HepG2 (cell line): ENCODE measurements around the gene PRMT7. TPM values are rescaled to one million over a fixed set of nuclear protein-coding genes. Genes with fewer than 3 reads are reported as not detected.
A peak's percentile ranks its signal among the peaks of the same experiment; 100 is the strongest.

Source experiments
- ATAC-seq: fragments of 200-7000 bp; cut with Tn5 transposase; 3 replicates; pipeline ENCODE4 v1.9.1; 2020; ENCODE audit warnings: mild to moderate bottlenecking, moderate library complexity
- BruUV-seq: library from RNA; stranded (reverse); fragments of 400-500 nt; replicated peaks from 2 replicates; lab custom pipeline; 2021; lab: Mats Ljungman, UMichigan
- CTCF ChIA-PET: fragments of 300-600 bp; formaldehyde crosslinking; extraction: SDS; loops from one replicate; lab custom pipeline; 2021; ENCODE audit warnings: low total read pairs, inconsistent platforms, low intra/inter-chr PET ratio; lab: Yijun Ruan, JAX
- POLR2A ChIA-PET: fragments of 350-600 bp; sonication (Branson Sonifier 250); formaldehyde crosslinking; loops from one replicate; lab custom pipeline; 2020; ENCODE audit warnings: antibody characterized with exemption, inconsistent platforms; lab: Yijun Ruan, JAX
- DNase-seq: peaks from one replicate; pipeline ENCODE4 v3.0.0-alpha.2; 2015; ENCODE audit warnings: low spot score
- FAIRE-seq: peaks from 3 replicates; lab custom pipeline; 2011; peaks lifted over from hg19 to GRCh38; lab: Jason Lieb, UNC
- H2AFZ ChIP-seq: one replicate; pipeline ENCODE4 v1.6.1; 2011; ENCODE audit warnings: low read length, inconsistent platforms
- H3K27ac ChIP-seq: fragments of 300-600 bp; 3 replicates; pipeline ENCODE4 v1.8.0; 2011; ENCODE audit warnings: mixed run types, mild to moderate bottlenecking, mixed read lengths, low read length, inconsistent platforms; ENCODE audit not compliant: insufficient read depth; ENCODE audit errors: extremely low read length
- H3K27me3 ChIP-seq, 2 experiments: fragments of 200-600 bp in 1 of 2; 2 replicates in 1 of 2; 3 replicates in 1 of 2; pipeline versions ENCODE4 v1.6.0 to v1.8.0; 2011; ENCODE audit warnings: low read length in 2 of 2, mild to moderate bottlenecking in 2 of 2, moderate library complexity in 2 of 2, inconsistent platforms in 1 of 2; ENCODE audit not compliant: insufficient read depth in 2 of 2, control insufficient read depth in 1 of 2
- H3K36me3 ChIP-seq, 2 experiments: fragments of 200-600 bp in 1 of 2; replicated peaks in 1 of 2; 2 replicates in 1 of 2; 3 replicates in 1 of 2; pipeline versions ENCODE4 v1.5.1 to v1.8.0; 2011; ENCODE audit warnings: low read length in 2 of 2, inconsistent platforms in 1 of 2; ENCODE audit not compliant: insufficient read depth in 2 of 2, control insufficient read depth in 1 of 2
- H3K4me1 ChIP-seq: 2 replicates; pipeline ENCODE4 v1.5.1; 2012; ENCODE audit warnings: low read length, inconsistent platforms; ENCODE audit not compliant: insufficient read depth
- H3K4me2 ChIP-seq: 2 replicates; pipeline ENCODE4 v1.6.0; 2011; ENCODE audit warnings: low read depth, low read length, inconsistent platforms
- H3K4me3 ChIP-seq, 3 experiments: fragments of 200-600 bp in 1 of 3; sonication (generic), shearing (Covaris generic) in 1 of 3; replicated peaks in 1 of 3; 2 replicates each; pipeline ENCODE4 v1.5.1; 2011 to 2016; ENCODE audit warnings: low read length in 3 of 3, inconsistent platforms in 2 of 3, low read depth in 2 of 3, mild to moderate bottlenecking in 2 of 3, control low read depth in 1 of 3, mixed read lengths in 1 of 3; ENCODE audit not compliant: insufficient read depth in 1 of 3
- H3K79me2 ChIP-seq: one replicate; pipeline ENCODE4 v1.6.1; 2011; ENCODE audit warnings: low read length, inconsistent platforms; ENCODE audit not compliant: insufficient read depth
- H3K9ac ChIP-seq: 2 replicates; pipeline ENCODE4 v1.6.0; 2011; ENCODE audit warnings: mild to moderate bottlenecking, low read depth, low read length, inconsistent platforms; ENCODE audit not compliant: insufficient read depth
- H3K9me3 ChIP-seq: 2 replicates; pipeline ENCODE4 v1.5.1; 2012; ENCODE audit warnings: mild to moderate bottlenecking, low read length
- H4K20me1 ChIP-seq: 2 replicates; pipeline ENCODE4 v1.6.0; 2011; ENCODE audit warnings: inconsistent platforms, mild to moderate bottlenecking, low read length, moderate library complexity; ENCODE audit not compliant: insufficient read depth
- SRF ChIP-seq: IDR thresholded peaks from 2 replicates; pipeline ENCODE4 v1.6.1; 2011; ENCODE audit warnings: mild to moderate bottlenecking, low read depth, low read length, moderate library complexity
- WGBS: methylation state at CpG from one replicate; pipeline ENCODE4 v1.1.6; 2017; ENCODE audit warnings: low lambda C conversion rate; 5-methylcytosine and 5-hydroxymethylcytosine counted together
- in situ Hi-C: cut with HindIII; loops from 2 replicates; pipeline ENCODE4 v1.10.0; 2017; ENCODE audit warnings: low pct_unique_long_range_greater_than_20kb; ENCODE audit not compliant: extremely low pct_ligation_motif_present
- intact Hi-C: fragments of 100-400 bp; cut with micrococcal nuclease; formaldehyde crosslinking; loops from one replicate; pipeline ENCODE4 v1.10.0; 2022; ENCODE audit not compliant: unreplicated experiment
- polyA plus RNA-seq, 8 experiments: library from polyadenylated mRNA; depleted of rRNA in 3 of 8; stranded (reverse) in 7 of 8; unstranded in 1 of 8; fragments of >200 nt; fragmentation: Illumina TruSeq in 4 of 8; extraction: Trizol in 4 of 8; gene quantifications; 2 replicates each; pipeline versions ENCODE4 v1.2.1 to v1.2.3, GENCODE V29; 2011 to 2016; ENCODE audit warnings: low read depth in 4 of 8, missing spikeins in 1 of 8, mixed read lengths in 1 of 8; ENCODE audit not compliant: insufficient read depth in 1 of 8
- total RNA-seq, 5 experiments: library from RNA; depleted of rRNA; stranded (reverse); fragments of >200 nt; fragmentation: Illumina TruSeq; extraction: Trizol; gene quantifications; 2 replicates each; pipeline ENCODE4 v1.2.3, GENCODE V29; 2016; ENCODE audit warnings: low read depth in 1 of 5
- TF ChIP-seq, protein P1 (sequence below): sonication (generic); formaldehyde crosslinking; conservative IDR thresholded peaks from 2 replicates; pipeline ENCODE4 v1.8.0; 2022; ENCODE audit warnings: mild to moderate bottlenecking, moderate library complexity, missing genetic modification reagents
- TF ChIP-seq, protein P2 (sequence below): sonication (generic); formaldehyde crosslinking; IDR thresholded peaks from 2 replicates; pipeline ENCODE4 v1.4.0; 2020; ENCODE audit warnings: mild to moderate bottlenecking, missing genetic modification reagents

Gene PRMT7
- total and polyA plus RNA-seq, 2 of the 13 experiments (the other 11 are each of a cell fraction or from before 2014, with no cell fraction given), result 47.5 to 55.0 TPM

DNA sequence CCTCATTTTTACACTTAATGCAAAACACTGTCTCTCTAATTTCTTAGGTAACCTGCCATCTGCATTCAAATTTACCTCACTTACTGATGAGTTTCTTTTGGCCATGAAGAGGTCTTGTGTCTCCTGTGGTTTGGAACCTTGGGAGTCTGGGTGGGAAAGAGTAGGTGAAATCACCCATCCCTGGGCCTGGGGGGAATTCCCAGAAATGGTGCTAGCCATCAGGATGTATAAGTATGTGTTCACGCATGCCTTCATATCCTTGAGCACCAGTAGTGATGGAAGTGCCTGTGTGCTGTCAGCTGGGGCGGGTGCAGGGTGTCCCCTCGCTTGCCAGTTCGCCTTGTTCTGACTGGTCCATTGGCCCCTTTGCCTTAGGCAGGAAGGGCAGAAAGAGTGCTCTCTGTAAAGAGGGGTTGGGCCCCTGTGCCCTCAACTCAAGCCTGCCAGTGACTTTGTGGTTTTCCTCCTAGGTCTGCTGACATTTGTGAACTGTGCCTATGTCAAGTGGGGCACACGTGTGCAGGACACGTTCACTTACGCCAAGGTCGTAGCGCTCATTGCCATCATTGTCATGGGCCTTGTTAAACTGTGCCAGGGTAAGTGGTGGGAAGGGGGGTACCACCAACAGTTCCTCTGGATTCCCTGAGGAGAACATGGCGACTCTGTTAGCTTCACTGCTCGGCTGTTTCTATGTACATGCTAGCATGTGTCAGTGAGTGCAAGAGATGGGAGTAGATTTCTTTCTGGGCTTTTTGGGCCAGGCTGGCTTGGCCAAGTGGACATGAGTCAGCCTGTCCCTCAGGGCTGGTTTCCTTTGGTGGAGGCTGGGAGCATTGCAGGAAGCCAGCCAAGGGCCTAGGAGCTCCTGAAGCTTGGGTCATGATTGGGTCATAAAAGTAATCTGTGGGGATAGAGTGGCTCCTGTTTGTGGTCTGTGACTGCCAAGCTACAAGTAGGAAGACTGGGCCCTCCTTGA, 23.3 kb upstream of the PRMT7 start:
- H3K4me2 ChIP-seq, result no peak overlapping the region
- in situ Hi-C loops, result no loop called here
- FAIRE-seq (no peak), ATAC-seq (no peak), DNase-seq (no peak)
- H3K36me3 ChIP-seq, result peaks cover 38 to 78% of the 10 kb centered on the region in 2 experiments
- ChIA-PET CTCF (no interaction called here), POLR2A (interaction anchor here (0.8 to 2.4 kb wide), 2 partner anchors 22 to 24 kb away, joined by 3 to 6 read pairs; partner anchors contain the start of gene SLC7A6)
- BruUV-seq, result no TSS peak
- no peak overlapping the region for H3K4me3 ChIP-seq
- H3K4me1 ChIP-seq, result peaks cover 41% of the 10 kb centered on the region
- 98% methylated on average over 11 of the region's 11 CpGs for WGBS
- no peak overlapping the region for H2AFZ ChIP-seq
- no peak overlapping the region for H3K9ac ChIP-seq
- no peaks in the 10 kb centered on the region for H3K27me3 ChIP-seq
- TF ChIP-seq, protein P1, sequence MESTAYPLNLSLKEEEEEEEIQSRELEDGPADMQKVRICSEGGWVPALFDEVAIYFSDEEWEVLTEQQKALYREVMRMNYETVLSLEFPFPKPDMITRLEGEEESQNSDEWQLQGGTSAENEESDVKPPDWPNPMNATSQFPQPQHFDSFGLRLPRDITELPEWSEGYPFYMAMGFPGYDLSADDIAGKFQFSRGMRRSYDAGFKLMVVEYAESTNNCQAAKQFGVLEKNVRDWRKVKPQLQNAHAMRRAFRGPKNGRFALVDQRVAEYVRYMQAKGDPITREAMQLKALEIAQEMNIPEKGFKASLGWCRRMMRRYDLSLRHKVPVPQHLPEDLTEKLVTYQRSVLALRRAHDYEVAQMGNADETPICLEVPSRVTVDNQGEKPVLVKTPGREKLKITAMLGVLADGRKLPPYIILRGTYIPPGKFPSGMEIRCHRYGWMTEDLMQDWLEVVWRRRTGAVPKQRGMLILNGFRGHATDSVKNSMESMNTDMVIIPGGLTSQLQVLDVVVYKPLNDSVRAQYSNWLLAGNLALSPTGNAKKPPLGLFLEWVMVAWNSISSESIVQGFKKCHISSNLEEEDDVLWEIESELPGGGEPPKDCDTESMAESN (CRISPR knock-in tag), result 0 out of 2 replicates have a peak, but pooled peaks have one; percentile 27
- TF ChIP-seq SRF, result no peak
- TF ChIP-seq, protein P2, sequence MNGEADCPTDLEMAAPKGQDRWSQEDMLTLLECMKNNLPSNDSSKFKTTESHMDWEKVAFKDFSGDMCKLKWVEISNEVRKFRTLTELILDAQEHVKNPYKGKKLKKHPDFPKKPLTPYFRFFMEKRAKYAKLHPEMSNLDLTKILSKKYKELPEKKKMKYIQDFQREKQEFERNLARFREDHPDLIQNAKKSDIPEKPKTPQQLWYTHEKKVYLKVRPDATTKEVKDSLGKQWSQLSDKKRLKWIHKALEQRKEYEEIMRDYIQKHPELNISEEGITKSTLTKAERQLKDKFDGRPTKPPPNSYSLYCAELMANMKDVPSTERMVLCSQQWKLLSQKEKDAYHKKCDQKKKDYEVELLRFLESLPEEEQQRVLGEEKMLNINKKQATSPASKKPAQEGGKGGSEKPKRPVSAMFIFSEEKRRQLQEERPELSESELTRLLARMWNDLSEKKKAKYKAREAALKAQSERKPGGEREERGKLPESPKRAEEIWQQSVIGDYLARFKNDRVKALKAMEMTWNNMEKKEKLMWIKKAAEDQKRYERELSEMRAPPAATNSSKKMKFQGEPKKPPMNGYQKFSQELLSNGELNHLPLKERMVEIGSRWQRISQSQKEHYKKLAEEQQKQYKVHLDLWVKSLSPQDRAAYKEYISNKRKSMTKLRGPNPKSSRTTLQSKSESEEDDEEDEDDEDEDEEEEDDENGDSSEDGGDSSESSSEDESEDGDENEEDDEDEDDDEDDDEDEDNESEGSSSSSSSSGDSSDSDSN (CRISPR knock-in tag), result 0 out of 2 replicates have a peak, but pooled peaks have one; percentile 35
- no peak overlapping the region for H3K27ac ChIP-seq
- intact Hi-C loops, result no loop called here
- H3K79me2 ChIP-seq, result peaks cover 40% of the 10 kb centered on the region
- no peaks in the 10 kb centered on the region for H3K9me3 ChIP-seq
- no peaks in the 10 kb centered on the region for H4K20me1 ChIP-seq
